BJ (cell line): Measurements from ENCODE around the gene P2RY2. TPM values are rescaled to one million over a fixed set of nuclear protein-coding genes. Genes with fewer than 3 reads are reported as not detected.

Experiments used
- CTCF ChIA-PET: fragments of 350-600 bp; formaldehyde crosslinking; extraction: SDS; loops from one replicate; lab custom pipeline; 2021; ENCODE audit warnings: antibody characterized with exemption, inconsistent platforms; lab: Yijun Ruan, JAX
- POLR2A ChIA-PET: fragments of 300-600 bp; sonication (Branson Sonifier 250); formaldehyde crosslinking; extraction: SDS; loops from one replicate; lab custom pipeline; 2021; ENCODE audit warnings: antibody characterized with exemption; lab: Charles Lee
- DNase-seq: peaks from one replicate; pipeline ENCODE4 v3.0.0-alpha.2; 2011; ENCODE audit warnings: low read depth
- H3K27me3 ChIP-seq: 2 replicates; pipeline ENCODE4 v1.6.0; 2011; ENCODE audit warnings: low read length; ENCODE audit not compliant: control insufficient read depth, insufficient read depth
- H3K36me3 ChIP-seq: 2 replicates; pipeline ENCODE4 v1.5.1; 2011; ENCODE audit warnings: low read length; ENCODE audit not compliant: control insufficient read depth, insufficient read depth
- H3K4me3 ChIP-seq: 2 replicates; pipeline ENCODE4 v1.5.1; 2011; ENCODE audit warnings: low read depth, mild to moderate bottlenecking, control low read depth, low read length
- polyA plus RNA-seq: library from polyadenylated mRNA; depleted of rRNA; stranded (reverse); fragments of >200 nt; gene quantifications from 2 replicates; pipeline ENCODE4 v1.2.3, GENCODE V29; 2011
- TF ChIP-seq, protein P1 (sequence below): IDR thresholded peaks from 2 replicates; pipeline ENCODE4 v1.5.1; 2011; ENCODE audit warnings: low read depth, mild to moderate bottlenecking, control low read depth, inconsistent platforms, low read length, moderate library complexity; ENCODE audit not compliant: insufficient read depth

The P2RY2 gene
- polyA plus RNA-seq, 1 experiment, result 0.15 TPM

DNA sequence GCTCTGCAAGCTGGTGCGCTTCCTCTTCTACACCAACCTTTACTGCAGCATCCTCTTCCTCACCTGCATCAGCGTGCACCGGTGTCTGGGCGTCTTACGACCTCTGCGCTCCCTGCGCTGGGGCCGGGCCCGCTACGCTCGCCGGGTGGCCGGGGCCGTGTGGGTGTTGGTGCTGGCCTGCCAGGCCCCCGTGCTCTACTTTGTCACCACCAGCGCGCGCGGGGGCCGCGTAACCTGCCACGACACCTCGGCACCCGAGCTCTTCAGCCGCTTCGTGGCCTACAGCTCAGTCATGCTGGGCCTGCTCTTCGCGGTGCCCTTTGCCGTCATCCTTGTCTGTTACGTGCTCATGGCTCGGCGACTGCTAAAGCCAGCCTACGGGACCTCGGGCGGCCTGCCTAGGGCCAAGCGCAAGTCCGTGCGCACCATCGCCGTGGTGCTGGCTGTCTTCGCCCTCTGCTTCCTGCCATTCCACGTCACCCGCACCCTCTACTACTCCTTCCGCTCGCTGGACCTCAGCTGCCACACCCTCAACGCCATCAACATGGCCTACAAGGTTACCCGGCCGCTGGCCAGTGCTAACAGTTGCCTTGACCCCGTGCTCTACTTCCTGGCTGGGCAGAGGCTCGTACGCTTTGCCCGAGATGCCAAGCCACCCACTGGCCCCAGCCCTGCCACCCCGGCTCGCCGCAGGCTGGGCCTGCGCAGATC, 16.5 kb downstream of the P2RY2 start:
- TF ChIP-seq, protein P1, sequence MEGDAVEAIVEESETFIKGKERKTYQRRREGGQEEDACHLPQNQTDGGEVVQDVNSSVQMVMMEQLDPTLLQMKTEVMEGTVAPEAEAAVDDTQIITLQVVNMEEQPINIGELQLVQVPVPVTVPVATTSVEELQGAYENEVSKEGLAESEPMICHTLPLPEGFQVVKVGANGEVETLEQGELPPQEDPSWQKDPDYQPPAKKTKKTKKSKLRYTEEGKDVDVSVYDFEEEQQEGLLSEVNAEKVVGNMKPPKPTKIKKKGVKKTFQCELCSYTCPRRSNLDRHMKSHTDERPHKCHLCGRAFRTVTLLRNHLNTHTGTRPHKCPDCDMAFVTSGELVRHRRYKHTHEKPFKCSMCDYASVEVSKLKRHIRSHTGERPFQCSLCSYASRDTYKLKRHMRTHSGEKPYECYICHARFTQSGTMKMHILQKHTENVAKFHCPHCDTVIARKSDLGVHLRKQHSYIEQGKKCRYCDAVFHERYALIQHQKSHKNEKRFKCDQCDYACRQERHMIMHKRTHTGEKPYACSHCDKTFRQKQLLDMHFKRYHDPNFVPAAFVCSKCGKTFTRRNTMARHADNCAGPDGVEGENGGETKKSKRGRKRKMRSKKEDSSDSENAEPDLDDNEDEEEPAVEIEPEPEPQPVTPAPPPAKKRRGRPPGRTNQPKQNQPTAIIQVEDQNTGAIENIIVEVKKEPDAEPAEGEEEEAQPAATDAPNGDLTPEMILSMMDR, result no peak
- no peak for DNase-seq
- peaks cover 3% of the 10 kb centered on the region; the same call in 1 of the 2 replicates for H3K27me3 ChIP-seq
- no peak overlapping the region for H3K4me3 ChIP-seq
- POLR2A ChIA-PET, result no interaction called here
- CTCF ChIA-PET, result interaction anchor here (1.8 to 4.0 kb wide), 4 partner anchors 8 to 55 kb away, joined by 6 to 24 read pairs (median 20); no protein-coding TSS in a partner anchor
- H3K36me3 ChIP-seq, result no peaks in the 10 kb centered on the region

DNA sequence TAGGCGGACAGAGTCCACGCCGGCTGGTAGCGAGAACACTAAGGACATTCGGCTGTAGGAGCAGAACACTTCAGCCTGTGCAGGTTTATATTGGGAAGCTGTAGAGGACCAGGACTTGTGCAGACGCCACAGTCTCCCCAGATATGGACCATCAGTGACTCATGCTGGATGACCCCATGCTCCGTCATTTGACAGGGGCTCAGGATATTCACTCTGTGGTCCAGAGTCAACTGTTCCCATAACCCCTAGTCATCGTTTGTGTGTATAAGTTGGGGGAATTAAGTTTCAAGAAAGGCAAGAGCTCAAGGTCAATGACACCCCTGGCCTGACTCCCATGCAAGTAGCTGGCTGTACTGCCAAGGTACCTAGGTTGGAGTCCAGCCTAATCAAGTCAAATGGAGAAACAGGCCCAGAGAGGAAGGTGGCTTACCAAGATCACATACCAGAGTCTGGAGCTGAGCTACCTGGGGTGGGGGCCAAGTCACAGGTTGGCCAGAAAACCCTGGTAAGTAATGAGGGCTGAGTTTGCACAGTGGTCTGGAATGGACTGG, 17.2 kb downstream of the P2RY2 start:
- TF ChIP-seq, protein P1, result no peak
- H3K36me3 ChIP-seq, result no peaks in the 10 kb centered on the region
- ChIA-PET POLR2A (no interaction called here), CTCF (interaction anchor here (0.6 to 4.0 kb wide), 8 partner anchors 10 to 510 kb away, joined by 3 to 24 read pairs (median 4); no protein-coding TSS in a partner anchor)
- H3K27me3 ChIP-seq, result no peaks in the 10 kb centered on the region
- no peak for DNase-seq
- no peak overlapping the region for H3K4me3 ChIP-seq

DNA sequence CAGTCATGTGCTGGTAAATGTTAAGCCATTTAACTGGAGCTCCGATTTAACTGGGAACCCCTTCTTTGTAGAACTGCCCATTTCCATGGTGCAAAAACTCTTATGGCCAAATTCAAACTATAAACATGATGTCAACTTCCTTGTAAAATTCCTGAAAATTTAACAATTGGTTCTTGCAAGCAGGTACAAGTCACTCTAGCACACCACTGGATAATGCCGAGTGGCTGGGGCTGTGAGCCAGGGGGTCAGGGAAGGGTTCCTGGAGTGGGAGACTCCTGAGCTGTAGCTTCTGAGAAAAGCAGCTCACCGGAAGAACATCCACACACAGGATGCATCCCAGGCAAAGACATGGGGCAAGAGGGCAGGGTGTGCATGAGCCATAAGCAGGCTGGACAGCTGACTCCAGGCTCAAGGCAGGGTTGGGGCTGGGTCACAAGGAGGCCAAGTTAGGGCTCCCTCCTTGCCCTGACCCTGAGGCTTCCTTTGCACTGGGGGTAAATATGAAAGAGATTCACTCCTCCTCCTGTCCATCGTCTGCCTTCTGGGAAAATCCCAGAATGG, 18.2 kb downstream of the P2RY2 start:
- no peaks in the 10 kb centered on the region for H3K27me3 ChIP-seq
- no peak for DNase-seq
- POLR2A ChIA-PET, result no interaction called here
- CTCF ChIA-PET, result interaction anchor here (0.7 to 4.0 kb wide), 20 partner anchors 9 to 511 kb away, joined by 3 to 24 read pairs (median 4); partner anchors contain the start of gene P2RY2
- TF ChIP-seq, protein P1, result no peak
- no peak overlapping the region for H3K4me3 ChIP-seq
- H3K36me3 ChIP-seq, result no peaks in the 10 kb centered on the region

DNA sequence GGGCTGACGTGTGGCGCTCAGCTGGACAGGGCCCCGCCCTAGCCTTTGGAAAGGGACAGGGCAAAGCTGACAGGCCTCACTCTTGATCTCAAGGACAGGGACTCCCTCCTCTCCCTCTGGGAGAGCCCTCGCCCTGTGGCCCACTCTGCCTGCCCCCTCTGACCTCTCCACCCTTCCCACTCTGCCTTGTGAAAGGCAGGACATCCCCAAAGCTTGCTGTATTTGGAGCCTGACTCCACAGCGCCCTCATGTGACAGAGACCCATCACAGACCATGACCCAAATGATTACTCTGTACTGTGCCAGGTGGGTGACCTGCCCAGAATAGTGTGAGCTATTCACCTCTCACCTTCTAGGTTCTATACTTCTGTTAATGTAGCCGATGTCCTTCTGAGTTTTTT, 18.8 kb downstream of the P2RY2 start:
- ChIA-PET CTCF (interaction anchor here (0.7 to 4.0 kb wide), 17 partner anchors 9 to 511 kb away, joined by 3 to 24 read pairs (median 4); partner anchors contain the start of gene P2RY2), POLR2A (no interaction called here)
- H3K4me3 ChIP-seq, result no peak overlapping the region
- TF ChIP-seq, protein P1, result peak; percentile 59
- H3K36me3 ChIP-seq, result no peaks in the 10 kb centered on the region
- no peak for DNase-seq
- H3K27me3 ChIP-seq, result no peaks in the 10 kb centered on the region
